Stimulated activated CD4-positive, alpha-beta T cell treated with anti-CD3 and anti-CD28 coated beads, Interleukin-1b, Interleukin-23, amount 100 ng/mL, for 4 hours (primary cell): ENCODE results near the gene PAPPA2.
"Not testable (repeated sequence)": the region's sequence is repeated elsewhere in the genome, so short reads cannot be mapped to it uniquely, and the experiment has no call there.

Experiments used
- DNase-seq, 2 donors: peaks; one replicate each; pipeline ENCODE4 v3.0.0-alpha.2; 2020; ENCODE audit warnings: low read depth in 2 of 2

Gene PAPPA2

GRCh38 chr1:176692988-176693696 lies 230.2 kb downstream of the PAPPA2 start:
- no peak for DNase-seq

DNA sequence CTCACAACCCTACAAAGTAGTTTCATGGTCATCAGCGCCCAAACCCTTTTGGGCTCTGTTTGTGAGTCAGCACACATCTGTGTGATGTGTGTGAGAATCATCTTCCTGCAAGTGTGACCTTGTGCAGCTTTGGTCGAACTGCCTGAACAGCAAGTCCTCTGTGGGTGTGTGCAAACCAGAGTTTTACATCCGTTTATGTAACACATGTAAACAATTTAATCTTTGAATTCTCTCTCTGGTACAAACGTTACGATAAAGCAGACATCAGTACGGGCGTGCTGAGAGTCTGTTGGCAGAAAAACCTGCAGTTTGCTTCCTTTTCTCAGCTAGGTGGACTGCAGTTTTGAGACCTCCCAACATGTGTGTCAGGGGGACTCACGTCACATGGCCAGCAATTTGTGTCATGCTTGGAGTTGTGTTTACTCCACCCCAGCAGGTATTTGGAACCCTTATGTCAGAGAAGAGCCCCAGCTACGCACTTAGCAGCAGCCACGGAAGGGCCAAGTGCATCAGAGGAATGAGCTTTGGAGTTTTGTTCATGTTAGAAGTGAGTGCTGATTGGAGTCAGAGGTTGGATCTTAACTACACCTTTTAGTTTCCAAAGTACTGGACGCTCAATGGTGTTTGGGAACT lies 230.8 kb downstream of the PAPPA2 start:
- DNase-seq = no peak

DNA sequence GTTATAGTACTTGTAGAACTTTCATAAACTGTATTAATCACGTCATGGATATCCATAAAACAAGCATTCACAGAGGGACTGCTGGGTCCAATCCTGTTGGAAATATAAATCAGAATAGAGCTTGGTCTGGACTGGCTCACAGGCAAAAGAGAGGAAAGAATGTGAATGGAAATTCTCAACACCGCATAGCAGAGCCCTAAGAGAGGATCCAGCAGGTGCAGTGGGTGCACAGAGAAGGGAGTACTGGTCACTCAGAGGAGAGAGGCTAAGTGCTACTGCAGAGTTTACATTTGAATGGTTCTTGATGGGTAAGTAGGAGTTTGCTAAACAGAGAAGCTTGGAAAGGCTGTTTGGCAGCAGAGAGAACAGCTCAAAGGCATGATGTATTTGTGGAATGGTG lies 231.7 kb downstream of the PAPPA2 start:
- no peak for DNase-seq

GRCh38 chr1:176696109-176696508 lies 233.1 kb downstream of the PAPPA2 start:
- no peak for DNase-seq

DNA sequence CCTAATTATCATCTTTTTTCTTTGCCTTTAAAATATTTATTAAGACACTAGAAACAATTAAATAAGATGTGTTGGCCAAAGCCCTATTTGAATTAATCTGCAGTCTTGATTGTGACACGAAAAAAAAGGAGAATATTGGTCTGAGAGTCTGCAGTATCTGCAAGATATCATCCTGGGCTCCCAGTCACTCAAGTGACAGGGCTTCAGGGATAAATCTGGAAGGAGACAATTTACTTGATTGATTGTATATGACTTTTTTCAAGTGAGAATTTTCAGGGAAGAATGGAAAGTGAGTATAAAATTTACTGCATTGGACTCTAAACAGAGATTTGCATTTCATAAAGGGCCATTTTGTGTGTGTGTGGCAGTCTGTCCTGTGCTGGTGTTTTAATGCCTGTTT lies 233.7 kb downstream of the PAPPA2 start:
- no peak for DNase-seq

- DNase-seq = no peak
Measured at GRCh38 chr1:176699821-176700220, 236.8 kb downstream of the PAPPA2 start.

DNA sequence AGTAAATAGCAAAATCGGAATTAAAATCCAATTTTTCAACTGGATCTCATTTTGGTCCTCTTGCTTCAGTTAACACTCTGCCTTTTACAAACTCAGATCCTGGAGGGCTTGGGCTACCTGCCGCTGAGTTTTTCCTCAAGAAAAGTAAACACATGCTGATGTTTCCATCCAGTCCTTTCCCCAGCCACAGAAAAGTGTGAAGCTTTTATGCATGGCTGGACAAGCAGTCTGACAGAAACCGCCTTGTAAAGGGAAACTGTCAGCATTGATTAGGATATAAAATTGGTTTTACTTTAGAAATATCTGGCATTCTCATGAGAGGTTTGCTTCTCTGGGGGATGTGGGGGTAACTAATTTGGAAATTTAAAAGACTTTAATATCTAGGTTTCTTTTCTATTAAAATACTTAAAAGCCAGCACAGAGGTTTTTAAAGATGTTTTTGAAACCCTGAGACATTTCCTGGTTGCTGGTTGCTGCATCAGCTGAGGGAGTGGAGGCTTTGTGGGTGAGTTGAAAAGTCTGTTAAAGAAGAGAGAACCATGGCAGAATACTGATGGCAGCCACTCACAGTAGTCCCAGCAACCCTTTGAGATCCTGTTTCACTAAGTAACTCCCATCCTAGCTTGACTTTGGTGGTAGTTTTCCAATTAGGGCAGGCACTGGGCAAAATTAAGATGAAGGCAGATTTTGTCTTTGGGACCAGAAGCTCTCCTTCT lies 238.3 kb downstream of the PAPPA2 start:
- DNase-seq = no peak

DNA sequence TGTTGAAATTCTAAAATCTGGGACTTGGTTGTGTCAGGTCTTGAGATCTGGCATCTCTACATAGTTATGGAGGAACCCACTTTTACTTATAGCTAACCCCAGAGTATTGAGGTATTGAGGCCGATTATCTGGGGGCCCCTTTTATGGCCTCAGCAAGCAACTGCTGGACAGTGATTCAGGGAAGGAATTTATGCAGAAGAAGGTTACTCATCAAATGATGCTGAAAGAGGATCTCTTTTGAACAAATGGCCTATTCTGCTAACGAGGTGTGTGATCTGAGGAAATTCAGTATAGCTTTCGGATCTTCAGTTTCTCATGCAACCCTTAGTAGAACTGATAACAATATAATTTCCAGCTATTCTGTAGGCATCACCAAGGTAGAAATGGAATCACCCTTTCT lies 239.9 kb downstream of the PAPPA2 start:
- no peak for DNase-seq

GRCh38 chr1:176705585-176705984 lies 242.6 kb downstream of the PAPPA2 start:
- DNase-seq = no peak

- no peak for DNase-seq
Measured at GRCh38 chr1:176717066-176717750, 254.2 kb downstream of the PAPPA2 start.

GRCh38 chr1:176719447-176719846 lies 256.5 kb downstream of the PAPPA2 start:
- no peak for DNase-seq

DNA sequence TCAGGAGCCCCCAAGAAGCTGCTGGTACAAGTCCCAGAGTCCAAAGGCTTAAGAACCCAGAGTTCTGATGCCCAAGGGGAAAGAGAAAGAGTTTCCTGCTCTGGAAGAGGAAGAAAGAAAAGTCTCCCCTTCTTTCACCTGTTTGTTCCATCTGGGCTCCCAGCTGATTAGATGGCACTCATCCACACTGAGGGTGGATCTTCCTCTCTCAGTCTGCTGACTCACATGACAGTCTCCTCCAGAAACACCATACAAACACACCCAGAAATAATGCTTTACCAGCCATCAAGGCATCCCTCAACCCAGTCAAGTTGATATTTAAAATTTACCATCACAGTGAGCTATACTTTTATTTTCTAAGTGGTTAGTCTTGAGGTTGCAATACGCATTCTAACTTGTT lies 257.9 kb downstream of the PAPPA2 start:
- no peak for DNase-seq

DNA sequence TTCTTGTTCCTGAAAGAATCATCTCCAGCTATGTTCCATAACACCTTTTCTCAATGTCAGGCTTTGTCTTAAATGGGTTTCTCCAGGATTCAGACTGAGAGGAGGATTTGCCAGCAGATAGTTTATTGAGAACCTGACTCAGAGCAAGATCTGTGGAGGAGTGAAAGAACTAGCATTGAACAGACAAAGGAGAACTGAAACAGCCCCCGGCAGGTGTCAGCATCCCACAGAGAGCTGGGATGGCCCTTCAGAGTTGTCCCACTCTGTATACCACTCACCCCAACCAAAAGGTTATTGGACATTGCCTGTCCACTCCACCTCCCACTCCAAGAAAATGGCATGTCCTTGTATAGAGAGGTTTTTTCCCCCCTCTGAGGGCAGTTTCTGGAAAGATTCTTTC lies 270.7 kb downstream of the PAPPA2 start:
- no peak for DNase-seq

- no peak for DNase-seq
Measured at GRCh38 chr1:176735201-176735600, 272.2 kb downstream of the PAPPA2 start.

DNA sequence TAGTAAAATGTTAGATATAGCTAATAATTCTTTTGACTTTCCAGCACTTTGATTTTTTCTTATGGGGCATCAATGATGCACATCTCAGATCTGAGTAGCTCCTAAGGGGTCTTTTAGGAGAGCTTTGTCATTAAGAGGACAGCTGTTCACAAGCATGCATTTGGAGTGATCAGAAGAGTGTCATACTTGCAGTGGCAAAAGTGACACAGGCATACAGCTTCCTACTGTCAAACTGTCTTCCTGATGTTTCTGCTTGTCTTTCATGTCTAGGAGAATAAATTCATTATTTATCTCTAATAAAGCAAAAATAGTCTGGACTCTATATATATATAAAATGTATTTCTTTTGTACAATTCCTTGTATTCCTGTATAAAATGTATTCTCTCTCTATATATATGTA lies 273.0 kb downstream of the PAPPA2 start:
- DNase-seq = no peak

- no peak for DNase-seq
Measured at GRCh38 chr1:176741181-176741580, 278.2 kb downstream of the PAPPA2 start.

DNA sequence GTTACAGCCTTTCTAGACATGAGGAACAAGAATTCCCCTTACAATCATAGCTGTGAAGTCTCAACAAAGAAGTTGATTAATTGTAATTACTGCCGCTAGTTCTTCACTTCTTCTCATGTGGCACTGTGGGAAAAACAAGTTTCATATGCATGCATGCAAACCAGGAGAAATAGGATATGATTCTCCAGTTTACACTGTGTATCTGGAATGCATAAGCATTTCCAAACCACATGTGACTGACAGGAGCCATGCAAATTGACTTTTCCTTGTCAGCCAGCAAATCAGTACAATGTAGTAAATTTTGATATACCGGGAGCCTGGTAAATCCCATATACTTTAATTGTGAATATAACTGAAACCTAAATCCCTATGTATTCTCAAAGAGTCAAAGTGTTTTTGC lies 279.3 kb downstream of the PAPPA2 start:
- no peak for DNase-seq

DNA sequence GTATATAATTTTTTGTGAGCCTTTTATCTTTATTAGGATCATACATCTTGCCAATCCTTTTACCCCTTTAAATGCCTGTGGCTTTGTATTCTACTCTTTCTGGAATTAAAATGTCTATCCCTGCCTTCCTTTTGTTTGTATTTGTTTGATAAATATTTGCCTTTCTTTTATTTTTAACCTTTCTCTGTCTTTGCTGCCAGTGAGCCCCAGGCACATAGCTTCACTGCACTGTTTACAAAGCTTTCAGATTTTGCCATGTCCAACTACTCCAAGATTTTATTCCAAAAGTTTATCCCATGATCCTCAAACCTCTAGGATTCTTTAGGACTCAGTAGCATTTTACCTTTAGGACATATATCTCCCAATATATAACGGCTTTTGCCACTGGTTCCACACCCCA lies 281.2 kb downstream of the PAPPA2 start:
- no peak for DNase-seq

- no peak for DNase-seq
Measured at GRCh38 chr1:176745945-176746344, 283.0 kb downstream of the PAPPA2 start.

DNA sequence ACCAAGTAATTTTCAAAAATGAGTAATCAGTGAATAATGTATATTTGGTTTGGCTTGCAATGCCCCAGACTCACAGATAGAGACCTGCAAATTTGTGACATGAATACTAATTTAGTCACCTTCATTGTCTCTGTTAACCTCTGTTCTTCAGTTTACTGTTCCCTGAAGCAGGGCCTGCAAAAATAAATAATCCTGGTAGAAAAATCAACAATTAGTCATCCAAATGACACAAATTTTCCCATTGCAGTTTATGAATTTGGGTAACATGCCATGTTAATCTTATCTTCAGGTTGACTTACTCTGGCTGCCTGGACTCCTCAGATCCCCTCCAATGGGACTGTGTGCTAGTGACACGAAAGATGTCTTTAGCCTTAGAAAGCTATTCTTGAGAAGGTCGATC lies 289.5 kb downstream of the PAPPA2 start:
- no peak for DNase-seq

DNA sequence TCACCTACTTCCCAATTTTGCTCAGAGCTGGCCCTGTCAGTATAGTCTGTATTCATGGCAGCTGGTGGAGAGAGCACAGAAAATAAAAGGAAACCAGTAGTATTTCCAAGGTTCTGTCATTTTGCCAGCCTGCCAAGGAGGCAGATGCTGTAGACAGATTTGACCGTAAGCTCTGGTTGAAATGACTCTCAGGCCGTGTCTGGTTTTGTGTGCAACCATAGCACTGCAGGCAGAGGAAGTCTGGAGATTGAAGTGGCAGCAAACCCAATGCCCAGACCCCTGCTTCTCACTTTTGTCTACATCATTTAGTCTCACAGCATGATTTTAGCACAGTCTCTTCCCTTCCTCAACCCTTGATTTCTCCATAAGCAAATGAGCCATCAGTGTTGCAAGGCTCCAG lies 291.7 kb downstream of the PAPPA2 start:
- DNase-seq = no peak

DNA sequence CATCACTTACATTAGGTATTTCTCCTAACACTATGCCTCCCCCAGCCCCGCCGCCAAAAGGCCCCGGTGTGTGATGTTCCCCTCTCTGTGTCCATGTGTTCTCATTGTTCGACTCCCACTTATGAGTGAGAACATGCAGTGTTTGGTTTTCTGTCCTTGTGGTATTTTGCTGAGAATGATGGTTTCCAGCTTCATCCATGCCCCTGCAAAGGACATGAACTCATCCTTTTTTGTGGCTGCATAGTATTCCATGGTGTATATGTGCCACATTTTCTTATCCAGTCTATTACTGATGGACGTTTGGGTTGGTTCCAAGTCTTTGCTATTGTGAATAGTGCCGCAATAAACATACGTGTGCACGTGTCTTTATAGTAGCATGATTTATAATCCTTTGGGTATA lies 293.8 kb downstream of the PAPPA2 start:
- DNase-seq = not testable (repeated sequence)

DNA sequence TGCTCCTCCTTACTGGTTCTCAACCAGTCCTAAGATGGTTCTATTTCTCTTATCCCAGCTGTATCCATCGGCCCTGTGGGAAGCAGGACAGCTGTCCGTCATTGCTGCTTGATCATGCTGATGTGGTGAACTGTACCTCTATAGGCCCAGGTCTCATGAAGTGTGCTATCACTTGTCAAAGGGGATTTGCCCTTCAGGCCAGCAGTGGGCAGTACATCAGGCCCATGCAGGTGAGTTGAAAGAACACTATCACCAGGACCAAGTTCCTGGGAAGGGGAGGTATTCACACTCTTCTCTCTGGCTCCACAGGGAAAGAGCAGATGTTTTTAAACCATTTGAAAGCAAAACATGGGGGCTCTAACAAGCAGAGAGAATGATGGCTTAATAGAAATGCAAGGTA lies 302.6 kb downstream of the PAPPA2 start:
- no peak for DNase-seq
